NCI-H510A treated with DMSO at 0.1 percent for 48 hours (cell line): ENCODE measurements around the gene PTPN14.
"Not testable (repeated sequence)": the region's sequence is repeated elsewhere in the genome, so short reads cannot be mapped to it uniquely, and the experiment has no call there.

Experiments
- DNase-seq: peaks from one replicate; lab custom pipeline; 2025; lab: John Stamatoyannopoulos, UW

PTPN14 gene

GRCh38 chr1:214551436-214552173, at the start of gene PTPN14:
TSS of gene PTPN14 (minus strand) at chr1:214551602. CDS start at chr1:214464803, 86,799 bp downstream.
- peak; percentile 73 for DNase-seq

DNA sequence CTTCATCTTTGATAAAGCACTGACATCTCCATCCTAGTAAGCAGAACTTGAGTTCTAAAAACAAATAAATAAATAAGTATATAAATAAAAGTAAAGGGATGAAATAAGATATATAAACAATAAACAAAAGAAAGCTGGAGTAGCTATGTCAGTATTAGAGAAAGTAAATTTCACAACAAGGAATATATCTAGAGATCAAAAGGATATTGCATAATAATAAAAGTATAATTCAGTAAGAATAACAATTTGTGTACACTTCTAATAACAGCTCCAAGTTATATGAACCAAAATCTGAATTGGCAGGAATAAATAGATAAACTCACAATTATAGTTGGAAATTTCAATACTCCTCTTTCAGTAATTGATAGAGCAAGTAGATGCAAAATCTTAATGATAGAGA, 41.8 kb upstream of the PTPN14 start:
- DNase-seq = no peak

- DNase-seq = not testable (repeated sequence)
These were observed 40.5 kb upstream of the PTPN14 start for GRCh38 chr1:214591918-214592317.

GRCh38 chr1:214590696-214591095, 39.3 kb upstream of the PTPN14 start:
- DNase-seq = no peak

DNA sequence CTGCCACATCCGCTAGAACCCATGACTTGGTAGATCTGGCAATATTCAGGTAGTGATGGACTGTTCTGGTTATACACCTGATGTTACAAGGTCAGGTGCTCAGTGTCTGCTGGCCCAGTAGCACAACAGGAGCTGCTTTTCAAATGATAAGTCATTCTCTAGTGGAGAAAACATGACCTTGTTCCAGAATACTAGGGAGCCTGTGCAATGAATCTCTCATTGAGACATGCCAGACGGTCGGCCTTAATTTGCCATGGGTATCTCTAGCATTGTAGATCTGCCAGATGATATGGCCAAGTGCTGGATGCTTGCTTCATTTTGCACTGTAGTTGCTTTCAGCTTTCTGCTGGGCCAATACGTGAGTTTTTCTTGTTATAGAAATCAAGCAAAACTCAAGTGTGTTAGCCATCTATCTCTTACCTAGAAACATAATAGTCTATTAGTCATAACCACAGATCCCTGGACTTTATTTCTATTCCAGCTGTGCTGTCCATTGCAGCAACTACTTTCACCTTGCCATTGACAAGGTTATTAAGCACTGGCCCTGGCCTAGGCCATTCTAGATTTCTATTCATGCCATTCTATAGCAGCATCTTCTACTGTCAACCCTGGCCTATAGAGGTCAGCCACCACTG, 37.7 kb upstream of the PTPN14 start:
- no peak for DNase-seq

GRCh38 chr1:214587165-214587564, 35.8 kb upstream of the PTPN14 start:
- DNase-seq = no peak

DNA sequence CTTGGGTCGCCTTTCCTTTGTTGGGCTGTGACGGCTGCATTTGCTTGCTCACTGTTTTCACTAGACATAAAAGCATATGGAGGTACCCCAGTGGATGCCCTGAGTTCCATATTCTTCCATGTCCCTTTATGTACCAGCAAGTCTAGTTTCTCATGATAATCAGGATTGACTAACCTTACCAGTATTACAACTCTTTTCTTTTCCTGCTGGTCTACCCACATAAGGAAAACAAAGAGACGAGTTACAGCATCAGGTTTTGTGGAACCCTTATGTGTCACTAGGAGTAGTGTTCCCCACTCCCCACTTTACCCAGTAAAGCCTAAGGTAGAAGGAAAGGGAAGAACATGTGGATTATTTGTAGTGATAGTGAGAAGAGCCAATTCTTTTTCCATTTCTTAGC, 35.2 kb upstream of the PTPN14 start:
- no peak for DNase-seq

DNA sequence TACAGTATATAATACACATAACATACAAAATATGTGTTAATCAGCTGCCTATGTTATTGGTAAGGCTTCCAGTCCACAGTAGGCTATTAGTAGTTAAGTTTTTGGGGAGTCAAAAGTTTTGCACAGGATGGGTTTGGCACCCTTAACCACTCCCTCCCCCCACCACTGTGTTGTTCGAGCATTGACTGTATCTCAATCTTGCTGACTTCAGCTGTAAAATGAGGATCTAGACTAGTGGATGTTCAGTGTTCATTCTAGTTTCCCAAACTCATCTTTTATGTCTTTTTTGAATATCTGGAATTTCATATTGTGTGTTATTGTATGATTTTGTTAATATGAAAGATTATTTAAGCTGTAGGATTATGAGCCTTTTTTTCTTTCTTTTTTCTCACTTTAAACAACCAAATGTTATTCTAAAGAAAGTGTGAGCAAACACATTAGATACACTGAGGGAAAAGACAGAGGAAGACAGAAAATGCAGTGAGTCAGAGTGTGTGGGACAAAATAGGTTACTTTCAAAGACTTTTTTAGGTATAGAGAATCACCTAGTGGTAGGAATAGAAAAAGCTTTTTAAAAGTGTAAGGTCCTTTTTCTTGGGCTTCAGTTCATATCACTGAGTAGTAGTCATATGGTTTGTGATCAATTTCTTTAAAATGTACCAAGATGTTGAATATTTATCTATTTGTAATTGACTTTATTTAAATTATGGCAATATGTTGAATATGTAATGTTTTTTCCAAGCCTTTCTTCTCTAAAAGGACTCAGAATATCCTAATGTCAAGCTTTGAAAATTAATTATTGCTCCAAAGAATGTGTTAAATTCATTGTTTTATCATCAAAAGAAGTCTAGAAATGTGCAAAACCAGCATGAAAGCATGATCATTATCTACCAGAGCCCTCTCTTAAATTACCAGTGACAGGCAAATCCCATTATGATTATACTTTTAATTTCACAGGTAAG, 33.7 kb upstream of the PTPN14 start:
- DNase-seq = peak; percentile 15

DNA sequence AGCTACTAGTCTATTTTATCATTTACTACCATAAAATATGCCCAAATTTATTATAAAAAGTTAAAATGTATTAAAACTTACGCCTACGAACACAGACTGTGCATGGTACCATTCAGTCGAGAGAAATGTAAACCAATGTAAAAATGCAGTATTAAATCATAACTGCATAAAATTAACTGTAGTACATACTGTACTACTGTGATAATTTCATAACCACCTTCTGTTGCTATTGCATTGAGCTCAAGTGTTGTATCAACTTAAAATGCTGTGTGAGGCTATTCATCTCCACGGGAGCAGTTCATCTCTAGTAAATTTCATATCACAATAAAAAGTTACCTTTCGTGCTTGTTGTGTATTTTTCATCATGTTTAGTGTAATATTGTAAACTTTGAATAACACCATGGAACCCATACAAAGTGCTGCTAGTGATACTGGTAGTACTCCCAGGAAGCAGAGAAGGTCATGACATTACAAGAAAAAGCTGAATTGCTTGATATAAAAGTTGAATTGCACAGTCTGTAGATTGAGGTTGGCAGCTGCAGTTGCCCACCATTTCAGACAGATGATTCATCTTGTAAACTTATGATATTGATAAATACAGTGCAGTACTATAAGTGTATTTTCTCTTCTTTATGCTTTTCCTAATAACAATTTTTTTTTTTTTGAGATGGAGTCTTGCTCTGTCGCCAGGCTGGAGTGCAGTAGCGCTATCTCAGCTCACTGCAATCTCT, 32.6 kb upstream of the PTPN14 start:
- no peak for DNase-seq

GRCh38 chr1:214583113-214583512, 31.7 kb upstream of the PTPN14 start:
- DNase-seq = no peak

GRCh38 chr1:214582289-214582891, 31.0 kb upstream of the PTPN14 start:
- no peak for DNase-seq

GRCh38 chr1:214581785-214582184, 30.4 kb upstream of the PTPN14 start:
- no peak for DNase-seq

- no peak for DNase-seq
These were observed 27.8 kb upstream of the PTPN14 start for GRCh38 chr1:214579183-214579582.

DNA sequence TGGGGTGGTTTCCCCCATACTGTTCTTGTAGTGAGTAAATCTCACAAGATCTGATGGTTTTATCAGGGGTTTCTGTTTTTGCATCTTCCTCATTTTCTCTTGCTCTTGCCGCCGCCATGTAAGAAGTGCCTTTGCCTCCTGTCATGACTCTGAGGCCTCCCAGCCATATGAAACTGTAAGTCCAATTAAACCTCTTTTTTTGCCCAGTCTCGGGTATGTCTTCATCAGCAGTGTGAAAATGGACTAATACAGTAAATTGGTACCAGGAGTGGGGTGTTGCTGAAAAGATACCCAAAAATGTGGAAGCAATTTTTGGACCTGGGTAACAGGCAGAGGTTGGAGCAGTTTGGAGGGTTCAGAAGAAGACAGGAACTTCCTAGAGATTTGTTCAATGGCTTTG, 24.7 kb upstream of the PTPN14 start:
- not testable (repeated sequence) for DNase-seq

DNA sequence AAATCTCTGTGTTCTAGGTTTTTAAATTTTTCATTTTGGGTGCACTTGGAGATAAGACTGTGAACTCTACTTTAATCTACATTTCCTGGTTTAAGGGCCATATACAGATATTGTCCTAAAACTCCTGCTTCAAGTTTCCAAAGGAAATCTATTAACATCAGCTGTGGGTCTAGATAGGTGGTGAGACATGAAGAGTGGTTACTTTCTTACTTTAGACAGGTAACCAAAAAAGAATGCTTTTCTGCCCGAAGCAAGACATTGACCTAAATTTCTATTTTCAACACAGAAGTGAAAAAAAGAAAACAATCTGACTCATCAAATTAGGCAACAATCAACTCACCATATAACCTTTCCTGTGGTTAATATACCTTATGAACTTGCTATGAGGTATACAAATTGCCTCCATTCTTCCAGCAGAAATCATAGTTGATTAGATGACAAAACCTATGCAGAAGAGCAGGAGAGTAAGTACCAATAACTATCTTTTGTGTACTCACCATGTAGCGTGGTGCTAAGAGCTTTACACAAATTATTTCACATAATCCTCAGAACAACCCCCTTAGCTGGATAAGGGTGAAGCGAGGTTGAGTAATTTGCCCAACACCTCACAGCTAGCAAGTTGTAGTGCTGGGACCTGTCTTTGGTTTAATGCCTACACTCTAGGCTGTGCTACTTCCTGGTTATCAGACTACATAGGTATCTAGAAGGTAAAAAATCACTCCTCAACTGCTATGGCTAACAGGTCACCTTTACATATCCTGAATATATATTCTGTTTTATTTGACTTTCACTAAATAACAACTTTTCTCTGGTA, 23.4 kb upstream of the PTPN14 start:
- DNase-seq = no peak

DNA sequence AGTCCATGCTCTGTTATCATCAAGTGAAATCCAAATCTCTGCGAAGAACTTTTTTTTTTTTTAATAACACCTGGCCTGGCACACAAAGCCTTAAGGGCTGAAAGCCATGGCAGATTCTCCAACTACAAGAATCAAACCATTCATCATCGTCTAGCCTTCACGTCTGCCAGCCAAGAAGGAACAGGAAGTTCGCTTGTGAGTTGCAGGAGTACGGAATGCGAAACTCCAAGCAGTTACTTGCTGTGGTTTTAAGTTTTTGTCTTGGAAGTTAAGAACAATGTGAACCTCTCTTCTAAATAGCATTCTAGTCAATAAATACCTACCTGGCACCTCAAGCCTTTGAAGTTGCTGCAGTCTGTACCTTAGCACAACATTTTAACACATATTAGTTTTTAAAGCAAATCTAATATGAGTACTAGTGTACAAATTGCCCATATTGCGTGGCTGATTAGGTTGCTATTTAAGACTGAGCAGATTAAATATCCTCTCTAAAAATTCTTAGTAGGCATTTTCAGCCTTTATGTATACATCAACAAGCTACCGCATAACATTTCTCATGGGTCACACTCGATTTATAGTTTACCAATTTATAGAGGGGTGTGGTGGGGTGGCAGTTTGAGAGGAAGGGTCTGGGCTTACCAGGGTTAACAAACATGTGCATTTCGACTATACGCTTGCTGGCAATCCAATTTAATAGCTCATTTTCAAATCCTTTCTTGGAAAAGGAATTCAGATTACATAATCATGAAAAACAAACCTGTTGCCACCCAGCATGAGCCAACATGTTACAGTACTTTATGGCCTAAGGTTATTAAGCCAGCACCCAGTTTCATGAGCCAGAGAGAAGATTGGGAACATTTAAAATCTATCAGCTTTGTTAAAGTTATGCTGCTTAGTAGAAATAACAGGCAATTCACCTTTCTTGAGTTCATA, 22.2 kb upstream of the PTPN14 start:
- no peak for DNase-seq

GRCh38 chr1:214571281-214571680, 19.9 kb upstream of the PTPN14 start:
- DNase-seq = no peak

DNA sequence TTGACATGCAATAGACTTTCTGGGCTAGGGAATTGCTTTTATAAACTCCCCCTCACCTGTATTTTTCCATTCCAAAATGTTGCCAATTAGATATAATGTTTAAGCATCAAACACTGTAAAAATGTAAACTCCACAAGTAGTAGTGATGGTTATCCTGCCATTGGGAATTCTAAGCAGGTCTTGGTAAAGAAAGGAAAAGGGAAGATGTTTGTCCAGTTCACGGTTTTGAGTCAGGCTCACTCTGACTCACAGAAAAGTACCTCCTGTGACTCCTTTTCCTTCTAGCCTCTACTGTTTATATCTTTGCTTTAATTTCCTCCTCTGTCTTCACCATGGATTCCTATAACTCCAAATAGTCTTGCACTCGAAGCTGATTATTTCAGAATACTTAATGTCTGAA, 19.0 kb upstream of the PTPN14 start:
- DNase-seq = no peak

- DNase-seq = no peak
These were observed 18.1 kb upstream of the PTPN14 start for GRCh38 chr1:214569357-214570004.
